Raji (cell line): ENCODE results near the gene TGFBI.

Experiments used
- POLR2A ChIP-seq: IDR thresholded peaks from 2 replicates; pipeline ENCODE4 v1.6.1; 2011; ENCODE audit warnings: low read depth, low read length, control low read depth; ENCODE audit not compliant: insufficient read depth

The TGFBI gene

DNA sequence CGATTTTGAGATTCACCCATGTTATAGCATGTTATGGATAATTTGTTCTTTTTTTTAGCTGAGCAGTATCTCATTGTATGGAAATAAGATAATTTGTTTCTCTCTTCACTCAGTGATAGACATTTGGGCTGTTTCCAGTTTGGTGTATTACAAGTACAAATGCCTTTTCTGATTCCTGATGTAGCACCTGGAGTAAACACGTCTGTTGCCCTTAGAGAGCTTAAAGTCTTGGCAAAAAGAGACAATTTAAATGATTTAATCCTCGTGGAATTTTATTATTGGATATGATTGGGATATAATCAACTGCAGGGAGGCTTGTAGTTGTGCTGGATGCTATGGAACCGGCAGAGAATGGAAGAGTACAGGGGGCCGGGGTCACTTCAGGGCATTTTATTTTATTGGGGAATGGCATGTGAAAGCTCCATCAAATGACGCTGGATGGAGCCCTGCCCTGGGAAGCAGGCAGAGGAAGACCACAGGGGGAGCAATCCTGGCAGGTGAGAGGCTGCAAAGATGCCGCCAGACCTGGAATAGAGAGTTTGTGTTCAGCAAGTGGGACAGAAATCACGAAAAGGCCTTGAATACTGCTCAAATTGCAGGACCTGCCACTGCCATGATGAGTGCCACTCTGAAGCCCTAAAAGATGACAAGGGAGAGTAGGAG is 31.0 kb upstream of the TGFBI start:
- no peak for TF ChIP-seq POLR2A

DNA sequence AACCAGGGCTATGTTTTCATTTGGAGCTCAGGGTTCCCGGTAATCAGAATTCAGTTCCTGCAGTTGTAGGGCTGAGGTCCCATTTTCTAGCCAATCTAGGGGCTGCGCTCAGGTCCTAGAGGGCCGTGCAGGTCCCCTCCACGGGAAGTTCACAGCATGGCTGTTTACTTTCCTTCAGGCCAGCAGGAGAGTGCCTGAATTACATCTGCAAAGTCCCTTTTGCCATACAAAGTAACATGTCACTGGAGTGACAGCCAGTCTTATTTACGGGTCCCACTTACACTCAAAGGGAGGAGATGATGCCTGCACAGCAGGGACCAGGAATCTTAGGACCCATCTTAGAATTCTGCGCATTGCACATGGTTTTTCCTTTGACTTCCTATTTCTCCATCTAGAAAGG is 29.9 kb upstream of the TGFBI start:
- no peak for TF ChIP-seq POLR2A

DNA sequence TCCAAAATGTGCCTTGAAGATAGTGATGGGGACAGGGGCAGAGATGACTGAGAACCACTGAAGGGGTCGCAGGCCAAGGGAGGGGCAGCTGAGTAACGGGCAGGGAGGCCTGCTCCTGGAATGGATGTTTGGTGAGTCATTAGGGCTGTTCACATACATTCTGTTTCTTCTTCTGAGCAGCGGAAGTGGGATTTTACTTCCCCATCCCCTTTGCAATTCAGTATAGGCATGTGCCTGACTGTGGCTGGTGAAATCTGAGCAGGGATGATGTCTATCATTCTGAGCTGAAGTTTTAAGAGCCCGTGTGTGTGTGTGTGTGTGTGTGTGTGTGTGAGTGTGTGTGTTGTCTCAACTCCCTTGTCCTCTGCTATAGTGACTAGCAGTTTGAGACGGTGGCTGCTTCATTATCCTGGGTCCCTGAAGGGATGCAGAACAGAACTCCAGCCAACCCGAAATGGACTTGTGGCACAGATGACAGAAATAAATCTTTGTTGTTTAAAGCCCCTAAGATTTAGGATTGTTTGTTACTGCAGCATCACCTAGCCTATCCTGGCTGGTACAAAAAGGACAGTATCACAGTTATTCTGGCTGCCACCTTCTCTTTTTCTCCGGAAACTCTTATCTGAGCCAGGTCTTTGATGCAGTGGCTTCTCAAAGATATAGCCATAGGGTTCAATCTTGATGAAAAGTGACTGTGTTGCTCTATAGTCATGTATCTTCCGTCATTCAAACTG is 29.2 kb upstream of the TGFBI start:
- TF ChIP-seq POLR2A, result no peak

- no peak for TF ChIP-seq POLR2A
Measured at GRCh38 chr5:136000147-136000546, 28.6 kb upstream of the TGFBI start.

- TF ChIP-seq POLR2A, result no peak
Measured at GRCh38 chr5:136000932-136001331, 27.9 kb upstream of the TGFBI start.

- TF ChIP-seq POLR2A, result no peak
Measured at GRCh38 chr5:136001466-136001981, 27.3 kb upstream of the TGFBI start.

DNA sequence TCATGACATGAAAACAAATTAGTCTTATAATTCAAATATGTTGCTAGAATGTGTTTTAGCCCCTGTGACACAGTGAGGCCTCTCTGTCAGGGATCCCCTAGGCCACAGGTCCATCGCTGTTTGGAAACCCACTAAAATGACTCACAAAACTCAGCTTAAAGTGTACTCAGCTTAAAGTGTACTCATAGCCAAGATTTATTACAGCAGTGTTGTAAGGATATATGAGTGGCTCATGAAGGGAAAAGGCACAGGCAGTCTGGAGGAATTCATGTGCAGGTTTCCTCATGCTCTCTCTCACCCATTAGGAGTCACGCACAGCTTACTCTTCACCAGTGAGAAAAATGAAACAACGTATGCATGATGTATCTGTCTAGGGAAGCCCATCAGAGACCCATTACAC is 24.4 kb upstream of the TGFBI start:
- no peak for TF ChIP-seq POLR2A

GRCh38 chr5:136005476-136005875 is 23.3 kb upstream of the TGFBI start:
- TF ChIP-seq POLR2A, result no peak

DNA sequence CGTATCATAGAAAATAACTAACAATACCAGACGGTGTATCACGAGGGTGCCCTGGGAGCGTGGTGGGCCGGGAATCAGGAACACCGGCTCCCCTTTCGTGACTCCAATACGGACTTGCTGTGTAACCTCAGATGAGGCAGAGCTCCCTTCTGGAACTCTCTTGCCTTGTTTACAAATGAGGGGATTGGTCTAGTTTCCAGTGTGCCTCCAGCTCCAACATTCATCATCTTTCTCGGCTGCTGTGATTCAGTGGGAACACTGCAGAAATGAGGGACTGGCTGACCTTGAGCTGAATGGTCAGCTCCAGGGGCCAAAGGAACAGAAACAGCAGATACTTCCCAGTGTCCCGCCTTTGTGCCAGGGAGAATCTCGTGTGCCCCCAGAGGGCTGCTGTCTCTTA is 22.6 kb upstream of the TGFBI start:
- TF ChIP-seq POLR2A, result no peak

DNA sequence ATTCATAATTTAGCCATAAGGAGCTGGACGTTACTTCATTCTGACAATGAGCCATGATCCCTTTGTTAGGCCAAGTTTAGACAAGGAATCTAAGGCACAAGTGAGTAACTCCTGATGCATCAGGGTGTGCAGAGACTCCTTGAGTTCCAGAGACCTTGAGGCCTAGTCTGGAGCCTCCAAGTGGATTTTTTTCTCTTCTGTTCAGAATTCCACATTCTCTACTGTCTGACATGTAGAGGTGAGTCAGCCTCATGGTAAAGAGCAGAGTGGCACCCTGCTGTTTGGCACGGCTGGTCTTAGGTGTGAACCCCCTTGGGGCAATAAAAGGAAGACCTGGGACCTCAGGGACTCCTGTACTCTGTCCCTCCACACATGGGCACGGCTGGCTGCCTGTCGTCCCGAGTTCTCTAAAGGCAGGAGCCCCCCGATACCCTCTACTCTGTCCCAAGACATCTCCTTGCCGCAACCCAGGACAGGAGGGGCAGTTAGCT is 22.0 kb upstream of the TGFBI start:
- TF ChIP-seq POLR2A, result no peak

DNA sequence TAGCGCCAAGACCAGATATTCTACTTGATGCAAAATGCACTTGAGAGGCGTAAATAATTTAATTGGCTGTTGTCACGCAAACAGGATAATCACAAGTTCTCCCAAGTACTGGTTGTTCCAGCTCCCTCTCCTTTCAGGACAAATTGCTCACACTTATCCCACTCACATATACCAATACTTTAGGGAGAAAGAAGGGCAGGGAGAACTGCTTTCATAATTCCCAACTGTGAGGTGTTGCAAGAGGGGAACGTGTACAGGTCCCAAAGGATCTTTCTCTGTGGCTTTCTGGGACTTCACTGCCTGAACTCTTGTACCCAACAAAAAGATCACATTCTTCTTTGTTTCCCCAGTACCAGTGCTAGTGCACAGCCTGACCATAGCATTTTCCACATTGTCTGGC is 21.5 kb upstream of the TGFBI start:
- TF ChIP-seq POLR2A, result no peak

- TF ChIP-seq POLR2A, result no peak
Measured at GRCh38 chr5:136011414-136012001, 17.3 kb upstream of the TGFBI start.

DNA sequence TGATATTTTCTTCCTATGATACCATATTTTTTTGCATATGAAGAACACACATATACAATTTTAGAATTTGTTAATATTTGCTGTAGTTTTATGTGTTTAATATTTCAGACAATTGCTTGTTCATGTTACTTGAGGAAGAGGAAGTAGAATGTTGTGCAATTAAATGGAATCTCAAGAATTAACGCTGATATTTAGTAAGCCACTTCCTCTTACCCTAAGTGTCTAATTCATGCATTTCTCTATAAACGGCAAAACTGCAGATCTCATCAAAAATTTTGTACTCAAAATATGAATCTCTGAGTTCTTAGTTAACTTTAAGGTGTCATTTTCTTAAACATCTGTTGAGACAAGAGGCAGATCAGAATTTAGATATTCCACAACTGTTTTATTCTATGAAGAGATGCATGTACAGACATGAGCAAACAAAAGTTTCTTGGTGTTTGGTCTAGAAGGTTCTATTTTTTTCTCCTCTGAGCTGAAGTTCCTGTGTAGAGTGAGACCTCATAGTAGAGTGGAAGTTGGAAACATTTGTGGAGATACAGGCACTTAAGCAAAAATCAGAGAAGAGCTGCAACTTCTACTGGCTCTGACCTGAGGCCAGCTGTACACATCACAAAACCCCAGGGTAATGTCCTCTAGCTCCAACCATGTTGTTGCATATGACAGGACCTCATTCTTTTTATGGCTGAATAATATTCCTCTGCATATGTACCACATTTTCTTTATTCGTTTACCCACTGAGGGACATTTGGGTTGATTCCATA is 16.6 kb upstream of the TGFBI start:
- TF ChIP-seq POLR2A, result no peak

DNA sequence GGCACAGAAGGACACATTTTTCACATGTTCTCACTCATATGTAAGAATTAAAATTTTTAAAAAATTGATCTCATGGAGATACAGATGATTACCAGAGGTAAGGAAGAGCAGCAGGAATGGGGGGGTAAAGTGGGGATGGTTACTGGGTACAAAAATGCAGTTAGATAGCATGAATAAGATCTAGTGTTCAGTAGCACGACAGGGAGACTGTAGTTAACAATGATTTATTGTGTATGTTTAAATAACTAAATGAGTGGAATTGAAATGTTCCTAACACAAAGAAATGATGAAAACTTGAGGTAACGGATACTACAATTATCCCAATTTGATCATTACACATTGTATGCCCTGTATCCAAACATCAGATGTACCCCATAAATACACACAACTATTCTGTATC is 15.2 kb upstream of the TGFBI start:
- no peak for TF ChIP-seq POLR2A

GRCh38 chr5:136014049-136015002 is 14.5 kb upstream of the TGFBI start:
- TF ChIP-seq POLR2A, result no peak

- TF ChIP-seq POLR2A, result no peak
Measured at GRCh38 chr5:136015003-136015375, 13.8 kb upstream of the TGFBI start.
